HG02642 (cell line): ENCODE results near the gene N4BP2.
A peak's percentile ranks its signal among the peaks of the same experiment; 100 is the strongest.

Experiments
- ATAC-seq: cut with Tn5 transposase; IDR thresholded peaks from one replicate; pipeline ENCODE4 v1.9.1; 2021; ENCODE audit warnings: mild to moderate bottlenecking; ENCODE audit not compliant: unreplicated experiment, poor library complexity

The N4BP2 gene

DNA sequence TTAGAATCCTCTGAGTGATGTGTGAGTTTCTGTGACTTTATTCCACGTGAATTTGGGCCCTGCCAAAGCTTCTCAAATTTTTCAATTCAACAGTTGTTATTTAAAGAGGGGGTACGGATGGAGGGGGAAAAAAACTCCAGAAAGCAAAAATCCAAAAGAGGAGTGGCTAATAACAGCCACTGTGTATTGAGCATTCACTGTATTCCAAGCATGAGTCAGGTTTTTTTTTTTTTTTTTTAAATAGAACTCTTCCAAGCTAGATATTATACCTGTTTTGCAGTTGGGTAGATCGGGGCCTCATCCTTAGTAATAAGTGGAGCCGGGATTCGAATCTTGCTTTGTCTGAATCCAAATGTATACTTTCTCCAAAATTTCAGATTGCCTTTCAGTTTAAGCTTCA lies 133.8 kb downstream of the N4BP2 start:
- ATAC-seq: no peak

- no peak for ATAC-seq
Measured at GRCh38 chr4:40190880-40191815, 134.5 kb downstream of the N4BP2 start.

GRCh38 chr4:40192114-40193015 lies 135.7 kb downstream of the N4BP2 start:
- ATAC-seq: peak; percentile 49

DNA sequence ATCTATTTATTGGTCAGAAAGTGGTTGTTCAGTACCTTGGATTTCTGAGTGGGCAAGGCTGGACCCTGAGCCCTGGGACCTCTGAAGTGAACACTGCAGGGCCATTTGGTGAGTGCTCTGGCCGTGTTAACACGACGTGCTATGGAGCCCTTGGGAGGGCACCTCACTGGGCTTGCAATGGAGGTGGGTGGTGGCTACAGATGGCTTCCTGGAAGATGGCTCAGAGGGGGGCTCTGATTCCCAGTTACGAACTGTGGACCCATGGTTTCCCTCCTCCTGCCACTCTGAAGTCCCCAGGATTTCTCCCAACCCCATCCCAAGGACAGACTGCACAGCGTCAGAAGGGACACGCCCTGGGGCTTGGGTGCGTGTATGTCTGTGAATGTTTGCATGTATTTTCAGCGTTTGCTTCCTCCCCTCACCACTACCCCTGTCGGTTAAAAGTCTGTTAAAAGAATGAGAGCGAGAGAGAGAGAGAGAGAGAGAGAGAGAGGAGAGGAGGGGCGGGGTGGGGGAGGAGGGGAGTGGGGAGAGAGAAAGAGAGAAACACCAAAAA lies 136.4 kb downstream of the N4BP2 start:
- peak; percentile 38 for ATAC-seq

- no peak for ATAC-seq
Measured at GRCh38 chr4:40193578-40193977, 136.9 kb downstream of the N4BP2 start.

DNA sequence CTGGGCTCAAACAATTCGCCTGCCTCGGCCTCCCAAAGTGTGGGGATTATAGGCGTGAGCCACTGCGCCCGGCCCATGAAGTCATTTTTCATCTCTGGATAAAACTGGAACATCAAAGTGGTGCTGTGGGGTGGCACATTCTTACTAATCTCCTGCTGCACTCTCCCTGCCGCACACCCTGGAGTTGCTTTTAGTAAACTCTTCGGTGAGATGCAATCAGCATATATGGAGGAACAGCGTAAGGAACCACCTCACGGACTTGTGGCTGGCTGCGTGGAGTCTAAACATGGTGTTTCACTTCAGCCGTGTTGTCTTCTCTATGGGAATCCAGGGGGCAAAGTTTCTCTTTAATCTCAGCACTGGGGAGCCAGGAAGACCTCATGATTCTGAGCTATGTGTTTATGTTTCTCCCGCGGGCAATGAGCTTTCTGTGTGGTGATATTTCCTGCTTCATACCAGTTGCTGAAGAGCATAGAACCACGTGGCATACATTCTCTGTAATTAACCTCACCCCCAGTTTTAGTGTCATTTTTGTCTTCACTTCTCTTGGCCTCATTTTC lies 138.0 kb downstream of the N4BP2 start:
- ATAC-seq: no peak

DNA sequence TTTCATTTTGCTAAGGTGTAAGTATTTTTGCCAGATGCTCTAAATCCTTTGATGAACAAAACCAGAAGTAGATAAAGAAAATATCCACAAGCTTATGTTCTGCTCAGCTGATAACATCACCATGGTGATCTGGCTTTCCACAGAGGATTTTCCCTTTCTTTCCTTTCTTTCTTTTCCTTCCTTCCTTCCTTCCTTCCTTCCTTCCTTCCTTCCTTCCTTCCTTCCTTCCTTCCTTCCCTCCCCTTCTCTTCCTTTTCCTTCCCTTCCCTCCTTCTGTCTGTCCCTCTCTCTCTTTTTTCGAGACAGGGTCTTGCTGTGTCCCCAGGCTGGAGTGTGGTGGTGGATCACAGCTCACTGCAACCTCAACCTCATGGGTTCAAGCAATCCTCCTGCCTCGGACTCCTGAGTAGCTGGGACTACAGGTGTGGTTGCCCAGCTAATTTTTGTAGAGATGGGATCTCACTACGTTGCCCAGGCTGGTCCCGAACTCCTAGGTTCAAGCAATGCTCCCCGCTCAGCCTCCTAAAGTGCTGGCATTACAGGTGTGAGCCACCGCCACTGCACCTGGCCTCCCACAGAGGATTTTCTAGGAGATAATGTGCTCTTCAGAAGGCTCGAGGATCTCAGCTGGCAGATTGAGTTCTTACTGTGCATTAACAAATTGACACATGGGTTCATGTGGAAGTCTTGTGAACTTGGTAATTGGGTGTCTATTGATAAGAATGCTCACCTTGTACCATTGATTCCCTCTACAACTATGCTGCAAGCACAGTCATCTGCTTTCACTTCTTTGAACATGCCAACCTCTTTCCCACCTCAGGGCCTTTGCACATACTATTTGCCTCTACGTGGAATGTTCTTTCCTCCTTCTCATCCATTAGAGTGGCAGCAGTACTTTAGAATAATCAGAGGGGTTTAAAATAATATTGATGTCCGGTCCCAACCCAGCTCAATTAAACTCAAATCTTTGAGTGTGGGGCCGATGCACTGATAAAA lies 138.8 kb downstream of the N4BP2 start:
- ATAC-seq: no peak

DNA sequence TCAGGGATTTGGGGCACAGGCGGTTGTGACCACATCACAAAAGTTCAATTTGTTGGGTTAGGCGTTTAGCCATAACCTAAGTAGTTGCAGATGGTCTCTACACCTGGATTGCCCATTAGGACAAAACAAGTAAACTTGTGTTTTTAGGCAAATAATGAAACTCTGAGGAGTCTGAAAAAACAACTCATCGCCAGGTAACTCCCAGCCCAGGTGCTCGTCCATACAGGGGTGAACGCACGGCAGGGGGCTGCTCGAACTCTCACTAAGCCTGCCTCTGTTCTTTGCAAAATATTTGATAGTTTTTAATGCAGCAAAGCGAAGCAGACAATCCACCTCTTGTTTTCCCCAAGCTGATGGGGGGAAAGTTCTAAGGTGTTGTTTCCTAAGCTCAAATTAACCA lies 139.6 kb downstream of the N4BP2 start:
- no peak for ATAC-seq

DNA sequence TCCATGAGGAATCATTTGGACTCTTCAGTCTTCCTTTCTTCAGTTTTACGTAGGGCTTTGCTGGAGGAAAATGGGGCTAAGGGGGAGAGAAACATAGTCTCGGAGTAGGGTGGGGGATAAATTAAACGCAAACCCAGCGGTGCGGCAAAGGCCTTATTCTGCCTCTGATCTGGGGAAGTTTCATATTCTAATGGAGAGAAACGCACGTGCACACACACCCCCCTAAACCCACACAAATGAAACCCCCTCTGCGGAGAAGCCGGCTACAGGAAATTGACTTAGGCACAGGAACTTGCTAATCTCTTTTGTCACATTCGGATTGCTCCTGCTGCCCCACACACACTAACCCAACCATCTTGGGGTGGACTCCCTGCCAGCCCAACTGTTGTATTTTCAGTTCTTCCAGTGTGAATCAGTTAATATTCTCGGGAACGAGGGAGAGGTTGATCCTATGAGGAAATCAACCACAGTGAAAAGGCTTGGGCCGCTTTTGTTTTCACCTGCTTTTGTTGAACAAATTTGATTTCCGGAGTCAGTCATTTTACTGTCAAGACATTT lies 140.2 kb downstream of the N4BP2 start, which contains the start of gene RHOH:
Gene RHOH (plus strand): TSS at position 308 of the 558 bp plus-strand sequence. CDS start 46,356 bp downstream, outside the sequence.
- no peak for ATAC-seq

DNA sequence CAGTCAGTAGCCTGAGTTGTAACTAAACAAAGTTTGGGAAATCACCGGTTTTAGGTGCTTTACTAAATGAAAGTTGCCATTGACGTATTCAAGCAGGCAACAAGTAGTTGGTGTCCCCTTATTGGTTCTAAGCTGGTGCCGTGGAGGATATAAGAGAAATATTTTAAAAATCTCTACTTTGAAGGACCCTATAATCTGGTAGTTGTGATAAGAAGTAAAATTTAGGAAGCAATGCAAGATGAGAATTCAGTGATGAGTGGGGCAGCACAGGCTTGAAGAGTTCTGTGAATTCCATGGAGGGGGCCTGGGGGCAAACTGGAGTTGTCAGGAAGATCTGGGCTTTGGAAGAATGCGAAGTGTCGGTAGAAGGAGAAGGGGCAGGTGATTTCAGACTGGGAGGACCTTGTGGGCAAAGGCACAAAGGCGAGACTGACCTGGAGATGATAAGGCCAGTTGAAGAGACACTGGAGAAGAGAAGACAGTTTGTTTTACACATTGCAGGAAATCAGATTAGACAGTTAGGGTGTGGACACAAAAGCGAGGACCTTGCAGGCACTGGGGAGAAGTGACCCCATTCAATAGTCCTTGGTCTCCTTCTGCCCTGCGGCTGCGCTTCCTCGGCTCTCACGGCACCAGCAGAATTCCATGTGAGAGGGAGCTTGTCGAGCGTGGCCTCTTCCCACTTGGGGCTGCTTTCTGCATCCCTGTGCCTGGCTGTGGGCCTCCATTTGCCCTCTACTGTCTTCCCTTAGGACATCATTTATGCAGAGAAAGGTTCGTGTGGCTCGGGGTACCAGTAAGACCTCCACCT lies 141.4 kb downstream of the N4BP2 start:
- no peak for ATAC-seq

DNA sequence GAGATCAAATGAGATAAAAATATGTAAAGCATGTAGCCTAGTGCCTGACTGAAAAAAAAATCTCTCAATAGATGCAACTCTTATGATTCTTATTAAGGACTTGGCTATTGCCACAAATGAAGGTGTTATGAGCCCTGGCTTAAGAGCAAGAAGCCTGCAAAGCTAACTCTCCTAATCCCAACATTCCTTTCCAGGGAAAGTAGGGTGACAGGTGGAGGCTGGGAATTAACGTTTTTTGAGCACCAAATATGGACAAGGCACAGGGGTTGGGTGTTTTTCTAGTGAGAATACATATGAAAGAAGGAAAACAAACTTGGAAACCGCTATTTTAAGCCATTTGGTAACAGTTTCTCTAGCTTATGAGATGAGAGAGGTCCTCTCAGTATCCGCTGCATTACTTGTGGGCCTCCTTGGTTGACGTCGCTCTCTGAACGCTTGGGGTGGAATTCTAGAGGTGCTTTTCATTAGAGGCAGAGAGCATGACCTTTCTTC lies 142.6 kb downstream of the N4BP2 start:
- ATAC-seq: no peak

DNA sequence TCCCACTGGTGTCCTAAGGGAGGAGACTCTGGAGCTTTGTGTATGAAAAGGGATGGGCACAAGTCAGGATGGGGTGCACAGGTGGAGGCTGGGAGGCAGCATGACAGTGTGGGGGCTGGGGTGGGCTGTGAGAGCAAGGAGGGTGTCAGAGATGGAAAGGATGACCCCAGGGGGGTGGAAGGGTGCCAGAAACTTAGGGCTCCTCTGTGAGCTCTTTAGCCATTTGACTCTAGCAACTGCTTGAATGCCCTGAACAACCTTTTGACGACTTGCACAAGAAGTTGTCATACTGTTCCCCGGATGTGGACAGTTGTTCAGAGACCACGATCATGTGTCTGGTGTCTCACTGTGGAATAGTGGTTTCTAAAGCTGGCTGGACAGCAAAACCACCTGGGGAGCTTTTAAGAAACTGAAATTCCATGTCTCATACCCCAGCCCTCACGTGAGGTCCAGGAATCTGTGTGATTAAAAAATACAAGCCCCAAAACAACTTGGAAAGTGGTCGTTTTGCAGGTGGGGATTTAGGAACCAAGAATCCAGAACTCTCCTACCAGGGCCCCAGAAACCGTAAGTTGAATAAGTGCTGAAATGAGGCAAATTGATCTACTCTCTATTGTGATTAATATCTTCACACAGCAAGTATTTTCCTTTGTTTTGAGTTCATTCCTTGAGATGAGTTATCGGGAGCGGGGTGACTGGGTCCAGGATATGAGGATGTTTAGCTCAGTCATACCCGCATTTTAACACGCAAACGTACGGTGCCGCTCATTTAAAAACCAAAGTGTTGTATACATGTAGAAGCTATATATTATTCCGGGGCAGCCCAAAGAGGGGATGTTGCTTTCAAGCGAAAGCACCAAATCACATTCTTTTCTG lies 143.6 kb downstream of the N4BP2 start:
- ATAC-seq: peak; percentile 48

DNA sequence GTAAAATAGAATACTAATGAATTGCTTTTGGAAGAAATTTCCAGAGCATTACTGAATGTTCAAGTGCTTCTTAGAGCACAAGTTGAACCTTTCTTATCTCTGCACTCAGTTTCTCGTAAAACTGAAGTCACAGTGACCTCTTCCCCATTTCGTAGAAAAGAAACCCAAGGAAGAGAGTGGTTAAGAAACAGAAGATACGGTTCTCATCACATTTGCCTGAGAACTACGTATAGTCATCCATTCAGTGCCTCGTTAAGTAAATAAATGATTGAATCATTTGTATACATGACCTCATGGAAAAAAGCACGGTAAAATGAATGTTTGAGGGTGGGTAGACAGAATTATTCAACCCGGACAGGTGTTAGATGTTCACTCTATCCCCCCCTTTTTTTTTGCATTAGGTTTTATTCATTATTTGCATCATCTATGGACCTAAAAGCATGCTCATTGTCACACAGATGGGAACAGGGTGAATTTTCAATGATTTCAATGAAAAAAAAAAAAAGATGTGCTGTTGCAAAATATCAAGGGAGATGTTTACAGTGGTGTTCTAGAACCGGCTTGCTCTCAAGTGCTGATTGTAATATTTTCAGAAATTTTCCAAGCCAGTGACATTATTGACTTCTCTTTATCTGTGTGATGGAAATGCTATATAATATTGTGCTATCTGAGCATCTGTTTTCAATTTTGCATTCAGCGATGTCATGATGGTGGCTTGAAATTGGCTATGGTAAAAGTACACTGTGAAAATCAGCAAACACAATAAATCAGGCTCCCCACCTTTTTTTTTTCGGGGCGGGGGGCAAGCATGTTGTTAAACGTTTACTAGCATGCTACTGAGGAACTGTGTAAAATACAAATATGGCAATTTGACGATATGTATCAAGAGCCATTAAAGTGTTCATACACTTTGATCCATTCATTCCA lies 144.5 kb downstream of the N4BP2 start:
- ATAC-seq: no peak

DNA sequence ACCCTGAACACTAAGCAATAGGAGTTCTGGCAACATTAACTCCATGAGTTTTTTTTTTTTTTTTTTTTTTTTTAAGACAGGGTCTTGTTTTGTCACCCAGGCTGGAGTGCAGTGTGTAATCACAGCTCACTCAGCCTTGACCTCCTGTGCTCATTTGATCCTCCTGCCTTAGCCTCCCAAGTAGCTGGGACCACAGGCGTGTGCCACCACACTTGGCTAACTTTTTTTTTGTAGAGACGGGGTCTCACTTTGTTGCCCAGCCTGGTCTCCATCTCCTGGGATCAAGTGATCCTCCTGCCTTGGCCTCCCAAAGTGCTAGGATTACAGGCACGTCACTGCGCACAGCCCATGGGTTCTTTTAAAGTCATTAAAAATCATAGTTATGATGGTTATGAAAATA lies 145.2 kb downstream of the N4BP2 start:
- ATAC-seq: no peak

DNA sequence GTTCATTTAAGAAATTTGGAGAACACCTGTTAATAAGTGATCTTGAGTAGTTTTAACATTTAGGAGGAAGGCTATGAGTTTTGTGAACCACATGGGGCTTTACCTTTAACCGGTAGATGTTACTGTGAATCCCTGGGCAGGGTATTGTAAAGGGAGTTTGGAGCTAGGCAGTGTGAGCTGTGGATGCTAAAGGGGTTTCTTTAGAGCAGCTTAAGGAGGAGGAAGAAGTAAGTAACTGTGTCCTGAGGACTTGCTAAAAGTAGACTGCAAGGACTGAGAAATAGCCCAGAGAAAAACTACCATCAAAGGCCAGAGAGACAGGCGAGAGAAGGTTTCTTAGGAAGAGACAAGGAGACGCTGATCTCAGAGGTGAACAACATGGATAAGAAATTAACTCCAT lies 145.8 kb downstream of the N4BP2 start:
- ATAC-seq: no peak
